ENCODE data around the gene CSH1. TPM values are rescaled to one million over a fixed set of nuclear protein-coding genes. Genes with fewer than 3 reads are reported as not detected.
"Not testable (repeated sequence)": the region's sequence is repeated elsewhere in the genome, so short reads cannot be mapped to it uniquely, and the experiment has no call there.

Gene CSH1
- total RNA-seq, 2 donors from 2014 or later, result not detected

DNA sequence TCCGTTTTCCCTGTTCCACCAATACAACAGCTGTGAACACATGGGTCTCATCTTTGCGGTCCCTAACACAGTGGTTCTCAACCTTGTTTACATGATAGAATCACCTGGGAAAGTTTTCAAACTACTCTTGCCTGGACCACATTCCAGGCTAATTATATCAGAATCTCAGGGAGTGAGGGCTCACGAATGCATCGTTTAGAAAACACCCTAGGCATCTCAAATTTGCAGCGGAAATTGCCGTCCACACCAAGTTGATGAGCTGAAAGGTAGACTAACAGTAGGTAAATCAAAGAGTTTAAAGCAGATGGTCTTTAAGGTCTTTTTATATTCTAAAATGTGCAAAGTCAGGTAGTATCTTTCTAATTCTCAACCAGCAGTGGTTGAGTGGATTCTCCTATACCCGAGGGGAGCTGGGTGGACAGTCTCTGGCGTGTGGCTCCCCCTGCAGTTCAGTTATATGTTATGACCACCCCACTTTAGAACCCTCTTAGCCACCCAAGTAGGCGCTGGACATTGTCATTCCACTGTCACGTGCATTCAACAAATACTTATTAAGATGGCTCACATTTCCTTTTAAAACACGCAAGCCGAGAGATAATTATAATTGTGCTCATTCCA is 10.9 kb upstream of the CSH1 start:
- not testable (repeated sequence) for H3K9me3 Mint-ChIP-seq; H3K4me3 Mint-ChIP-seq; H3K27me3 Mint-ChIP-seq; H3K27ac Mint-ChIP-seq; ATAC-seq; H3K4me1 Mint-ChIP-seq (ENCODE audit: low read depth in 2 of 2); DNase-seq (ENCODE audit: low spot score); H3K36me3 Mint-ChIP-seq

DNA sequence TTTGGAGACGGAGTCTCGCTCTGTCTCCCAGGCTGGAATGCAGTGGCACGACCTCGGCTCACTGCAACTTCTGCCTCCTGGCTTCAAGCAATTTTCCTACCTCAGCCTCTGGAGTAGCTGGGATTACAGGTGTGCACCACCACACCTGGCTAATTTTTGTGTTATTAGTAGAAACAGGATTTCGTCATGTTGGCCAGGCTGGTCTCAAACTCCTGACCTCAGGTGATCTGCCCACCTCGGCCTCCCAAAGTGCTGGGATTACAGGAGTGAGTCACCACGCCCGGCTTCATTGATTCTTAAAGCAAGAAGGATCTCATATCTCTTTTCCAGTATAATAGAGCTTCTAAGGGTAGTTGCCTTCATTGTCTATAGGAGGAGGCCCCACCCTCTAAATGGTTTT is 8.4 kb upstream of the CSH1 start:
- not testable (repeated sequence) for ATAC-seq; DNase-seq (ENCODE audit: low spot score); H3K9me3 Mint-ChIP-seq; H3K36me3 Mint-ChIP-seq; H3K27me3 Mint-ChIP-seq; H3K27ac Mint-ChIP-seq; H3K4me3 Mint-ChIP-seq; H3K4me1 Mint-ChIP-seq (ENCODE audit: low read depth in 2 of 2)

DNA sequence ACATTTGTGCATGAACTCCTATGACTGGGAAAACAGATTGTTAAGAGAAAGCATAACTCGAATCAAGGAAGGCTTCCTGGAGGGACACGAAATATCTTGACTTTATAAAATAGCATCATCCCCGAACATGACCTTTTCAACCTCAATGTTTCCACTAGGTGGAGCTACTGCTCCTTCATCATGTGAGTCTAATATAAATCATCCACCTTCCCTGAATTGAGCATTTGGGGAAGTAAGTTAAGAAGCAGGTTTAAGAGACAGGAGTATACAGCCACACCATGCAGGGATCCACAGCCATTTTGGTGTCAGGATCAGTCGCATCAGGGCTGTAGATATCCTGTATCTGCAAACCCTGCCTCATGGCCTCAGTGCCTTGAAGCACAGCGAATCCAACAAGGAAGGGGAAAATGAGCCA is 7.4 kb upstream of the CSH1 start:
- not testable (repeated sequence) for H3K36me3 Mint-ChIP-seq; H3K9me3 Mint-ChIP-seq; H3K27me3 Mint-ChIP-seq; ATAC-seq; DNase-seq (ENCODE audit: low spot score); H3K4me3 Mint-ChIP-seq; H3K27ac Mint-ChIP-seq; H3K4me1 Mint-ChIP-seq (ENCODE audit: low read depth in 2 of 2)

GRCh38 chr17:63901971-63902370 is 5.6 kb upstream of the CSH1 start:
- H3K4me3 Mint-ChIP-seq; ATAC-seq; H3K27me3 Mint-ChIP-seq; H3K4me1 Mint-ChIP-seq (ENCODE audit: low read depth in 2 of 2); H3K27ac Mint-ChIP-seq; H3K9me3 Mint-ChIP-seq; H3K36me3 Mint-ChIP-seq; DNase-seq (ENCODE audit: low spot score): not testable (repeated sequence)

DNA sequence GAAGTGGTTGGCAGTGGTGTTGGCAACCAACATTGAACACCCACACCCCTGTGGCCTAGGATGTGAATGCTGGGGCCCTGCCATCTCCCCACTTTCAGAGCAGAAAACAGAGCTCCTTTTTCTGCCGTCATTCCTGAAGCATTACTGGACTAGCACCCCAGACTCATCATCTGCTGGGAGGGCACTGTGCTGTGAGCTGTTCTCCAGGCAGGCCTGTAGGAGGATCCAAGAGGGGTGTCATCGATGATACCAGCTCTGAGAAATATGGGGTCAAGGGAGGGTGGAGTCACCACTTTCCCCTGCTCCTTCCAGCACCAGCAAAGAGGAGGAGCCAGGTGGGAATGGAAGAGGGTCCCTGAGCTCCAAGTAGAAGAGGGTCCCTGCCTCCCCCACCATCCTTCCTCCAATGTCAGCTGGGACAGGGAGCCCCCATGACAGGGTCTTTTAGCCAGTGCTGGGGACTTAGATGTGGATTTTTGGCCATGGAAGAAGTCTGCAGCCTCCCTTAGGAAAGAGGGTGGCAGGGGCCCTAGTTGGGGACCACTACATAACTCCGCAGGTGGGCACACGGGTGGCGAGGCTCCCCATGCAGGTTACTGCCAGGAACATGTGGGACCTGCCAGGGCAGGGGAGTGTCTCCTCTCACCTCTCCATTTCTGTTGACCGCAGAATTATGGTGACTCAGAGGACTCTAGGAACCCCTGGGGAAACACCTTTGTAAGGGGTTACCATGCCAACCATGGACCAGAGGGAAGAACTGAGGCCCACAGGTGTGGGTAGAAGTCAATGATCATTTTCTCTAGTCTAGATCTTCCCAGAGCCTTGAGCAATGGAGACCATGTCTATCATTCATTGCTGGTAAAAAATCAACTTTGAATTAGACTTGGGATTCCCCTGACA is 2.8 kb upstream of the CSH1 start:
- not testable (repeated sequence) for H3K9me3 Mint-ChIP-seq; H3K27me3 Mint-ChIP-seq; H3K27ac Mint-ChIP-seq; H3K4me3 Mint-ChIP-seq; DNase-seq (ENCODE audit: low spot score); H3K36me3 Mint-ChIP-seq; ATAC-seq; H3K4me1 Mint-ChIP-seq (ENCODE audit: low read depth in 2 of 2)

DNA sequence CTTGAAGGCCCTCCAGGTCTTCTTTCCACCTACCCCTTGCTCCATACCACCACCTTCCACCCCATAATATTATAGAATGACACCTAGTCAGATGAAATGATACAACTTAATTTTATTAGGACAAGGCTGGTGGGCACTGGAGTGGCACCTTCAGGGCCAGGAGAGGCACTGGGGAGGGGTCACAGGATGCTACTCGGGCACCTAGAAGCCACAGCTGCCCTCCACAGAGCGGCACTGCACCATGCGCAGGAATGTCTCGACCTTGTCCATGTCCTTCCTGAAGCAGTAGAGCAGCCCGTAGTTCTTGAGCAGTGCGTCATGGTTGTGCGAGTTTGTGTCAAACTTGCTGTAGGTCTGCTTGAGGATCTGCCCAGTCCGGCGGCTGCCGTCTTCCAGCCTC is 1.6 kb downstream of the CSH1 start:
- not testable (repeated sequence) for H3K36me3 Mint-ChIP-seq; H3K4me1 Mint-ChIP-seq (ENCODE audit: low read depth in 2 of 2); H3K4me3 Mint-ChIP-seq; H3K9me3 Mint-ChIP-seq; H3K27me3 Mint-ChIP-seq; H3K27ac Mint-ChIP-seq; DNase-seq (ENCODE audit: low spot score); ATAC-seq

- H3K4me1 Mint-ChIP-seq (ENCODE audit: low read depth in 2 of 2); H3K36me3 Mint-ChIP-seq; DNase-seq (ENCODE audit: low spot score); H3K27ac Mint-ChIP-seq; H3K4me3 Mint-ChIP-seq; H3K9me3 Mint-ChIP-seq; ATAC-seq; H3K27me3 Mint-ChIP-seq: not testable (repeated sequence)
Observed at GRCh38 chr17:63894021-63894420, 2.4 kb downstream of the CSH1 start.

DNA sequence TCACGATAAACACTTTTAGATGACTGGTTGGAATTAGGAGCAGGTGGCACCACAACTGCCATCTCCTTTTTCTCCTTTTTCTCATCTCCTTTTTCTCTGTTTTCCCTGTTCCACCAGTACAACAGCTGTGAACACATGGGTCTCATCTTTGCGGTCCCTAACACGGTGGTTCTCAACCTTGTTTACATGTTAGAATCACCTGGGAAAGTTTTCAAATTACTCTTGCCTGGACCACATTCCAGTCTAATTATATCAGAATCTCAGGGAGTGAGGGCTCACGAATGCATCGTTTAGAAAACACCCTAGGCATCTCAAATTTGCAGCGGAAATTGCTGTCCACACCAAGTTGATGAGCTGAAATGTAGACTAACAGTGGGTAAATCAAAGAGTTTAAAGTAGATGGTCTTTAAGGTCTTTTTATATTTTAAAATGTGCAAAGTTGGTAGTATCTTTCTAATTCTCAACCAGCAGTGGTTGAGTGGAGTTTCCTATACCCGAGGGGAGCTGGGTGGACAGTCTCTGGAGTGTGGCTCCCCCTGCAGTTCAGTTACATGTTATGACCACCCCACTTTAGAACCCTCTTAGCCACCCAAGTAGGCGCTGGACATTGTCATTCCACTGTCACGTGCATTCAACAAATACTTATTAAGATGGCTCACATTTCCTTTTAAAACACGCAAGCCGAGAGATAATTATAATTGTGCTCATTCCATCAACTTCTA is 3.9 kb downstream of the CSH1 start:
- H3K36me3 Mint-ChIP-seq; H3K4me3 Mint-ChIP-seq; H3K27me3 Mint-ChIP-seq; H3K27ac Mint-ChIP-seq; DNase-seq (ENCODE audit: low spot score); H3K4me1 Mint-ChIP-seq (ENCODE audit: low read depth in 2 of 2); ATAC-seq; H3K9me3 Mint-ChIP-seq: not testable (repeated sequence)

GRCh38 chr17:63889026-63889848 is 7.1 kb downstream of the CSH1 start:
- not testable (repeated sequence) for H3K4me3 Mint-ChIP-seq; H3K36me3 Mint-ChIP-seq; ATAC-seq; DNase-seq (ENCODE audit: low spot score); H3K27ac Mint-ChIP-seq; H3K27me3 Mint-ChIP-seq; H3K4me1 Mint-ChIP-seq (ENCODE audit: low read depth in 2 of 2); H3K9me3 Mint-ChIP-seq

- not testable (repeated sequence) for H3K36me3 Mint-ChIP-seq; H3K27ac Mint-ChIP-seq; ATAC-seq; H3K4me3 Mint-ChIP-seq; DNase-seq (ENCODE audit: low spot score); H3K9me3 Mint-ChIP-seq; H3K4me1 Mint-ChIP-seq (ENCODE audit: low read depth in 2 of 2); H3K27me3 Mint-ChIP-seq
Observed at GRCh38 chr17:63885119-63885518, 11.3 kb downstream of the CSH1 start.

- DNase-seq (ENCODE audit: low spot score); H3K36me3 Mint-ChIP-seq; H3K4me3 Mint-ChIP-seq; H3K9me3 Mint-ChIP-seq; ATAC-seq; H3K27me3 Mint-ChIP-seq; H3K4me1 Mint-ChIP-seq (ENCODE audit: low read depth in 2 of 2); H3K27ac Mint-ChIP-seq: not testable (repeated sequence)
Observed at GRCh38 chr17:63882626-63883126, 13.7 kb downstream of the CSH1 start.

GRCh38 chr17:63881935-63882601 is 14.3 kb downstream of the CSH1 start, which contains the start of gene GH2:
TSS of gene GH2 (minus strand) at chr17:63881944. CDS start at chr17:63881801, 143 bp downstream.
- ATAC-seq (peak; percentile 70 to 79), DNase-seq (ENCODE audit: low spot score) (no peak)
- H3K36me3 Mint-ChIP-seq, result no peaks in the 10 kb centered on the region
- no peaks in the 10 kb centered on the region for H3K9me3 Mint-ChIP-seq
- H3K27ac Mint-ChIP-seq, result no peak within 1 kb of the TSS
- peaks cover 0 to 2% of the 10 kb centered on the region in 2 donors for H3K4me1 Mint-ChIP-seq (ENCODE audit: low read depth in 2 of 2)
- H3K4me3 Mint-ChIP-seq, result no peak within 1 kb of the TSS
- H3K27me3 Mint-ChIP-seq, result peaks cover 0 to 3% of the 10 kb centered on the region in 2 donors

DNA sequence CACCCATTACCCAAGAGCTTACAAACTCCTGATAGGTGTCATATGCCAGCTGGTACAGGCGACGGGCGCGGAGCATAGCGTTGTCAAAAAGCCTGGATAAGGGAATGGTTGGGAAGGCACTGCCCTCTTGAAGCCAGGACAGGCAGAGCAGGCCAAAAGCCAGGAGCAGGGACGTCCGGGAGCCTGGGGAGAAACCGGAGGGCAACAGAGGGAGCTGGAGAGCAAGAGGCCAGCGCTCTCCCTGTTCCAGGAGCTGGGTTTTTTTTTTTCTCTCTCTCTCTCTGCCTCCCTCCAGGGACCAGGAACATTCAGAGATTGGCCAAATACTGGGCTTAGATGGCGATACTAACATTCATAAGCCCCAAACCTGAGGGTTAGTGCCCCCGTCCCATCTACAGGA is 15.0 kb downstream of the CSH1 start:
- H3K27me3 Mint-ChIP-seq; H3K9me3 Mint-ChIP-seq; H3K27ac Mint-ChIP-seq; H3K36me3 Mint-ChIP-seq; ATAC-seq; H3K4me3 Mint-ChIP-seq; DNase-seq (ENCODE audit: low spot score); H3K4me1 Mint-ChIP-seq (ENCODE audit: low read depth in 2 of 2): not testable (repeated sequence)

All from natural killer cell treated with Interleukin-12 subunit alpha and Interleukin-12 subunit beta and Interleukin-15 and Interleukin-18, amount 100 ng/mL, for 72 hours (primary cell).